Endothelial cell of umbilical vein (primary cell): ENCODE measurements around the gene ARFGAP3. TPM values are rescaled to one million over a fixed set of nuclear protein-coding genes. Genes with fewer than 3 reads are reported as not detected.

ENCODE experiments used
- BruUV-seq: library from RNA; stranded (reverse); fragments of 400-500 nt; replicated peaks from 2 replicates; lab custom pipeline; 2021; lab: Mats Ljungman, UMichigan
- CTCF ChIA-PET: fragments of 300-600, 350-600 bp; sonication (Branson Sonifier 250); formaldehyde crosslinking; loops from one replicate; lab custom pipeline; 2021; ENCODE audit warnings: antibody characterized with exemption, inconsistent platforms; lab: Charles Lee
- POLR2A ChIA-PET: fragments of 300-600, 350-600 bp; sonication (Branson Sonifier 250); formaldehyde crosslinking; loops from one replicate; lab custom pipeline; 2021; ENCODE audit warnings: antibody characterized with exemption, inconsistent platforms; lab: Charles Lee
- DNase-seq: peaks from one replicate; pipeline ENCODE4 v3.0.0-alpha.2; 2011; ENCODE audit warnings: low read depth, low spot score
- FAIRE-seq: peaks from 2 replicates; lab custom pipeline; 2011; peaks lifted over from hg19 to GRCh38; lab: Jason Lieb, UNC
- H2AFZ ChIP-seq: 2 replicates; pipeline ENCODE4 v1.6.0; 2012; ENCODE audit warnings: low read depth, low read length, control low read depth, inconsistent platforms
- H3K27ac ChIP-seq: 2 replicates; pipeline ENCODE4 v1.5.1; 2011; ENCODE audit warnings: low read depth, mild to moderate bottlenecking, control low read depth, low read length, moderate library complexity; ENCODE audit not compliant: insufficient read depth
- H3K27me3 ChIP-seq, 2 experiments: 2 replicates each; pipeline versions ENCODE4 v1.6.0 to v1.6.1; 2011; ENCODE audit warnings: low read length in 2 of 2, mixed read lengths in 1 of 2; ENCODE audit not compliant: control insufficient read depth in 2 of 2, insufficient read depth in 2 of 2
- H3K36me3 ChIP-seq, 2 experiments: 2 replicates in 1 of 2; 3 replicates in 1 of 2; pipeline ENCODE4 v1.5.1; 2011; ENCODE audit warnings: low read length in 2 of 2, mild to moderate bottlenecking in 1 of 2, moderate library complexity in 1 of 2; ENCODE audit not compliant: control insufficient read depth in 2 of 2, insufficient read depth in 2 of 2; ENCODE audit errors: extremely low read depth in 1 of 2
- H3K4me1 ChIP-seq: 3 replicates; pipeline ENCODE4 v1.5.1; 2011; ENCODE audit warnings: mild to moderate bottlenecking, low read length; ENCODE audit not compliant: control insufficient read depth, insufficient read depth; ENCODE audit errors: extremely low read depth
- H3K4me2 ChIP-seq: 2 replicates; pipeline ENCODE4 v1.6.1; 2011; ENCODE audit warnings: low read length, control low read depth, mixed read lengths; ENCODE audit not compliant: insufficient read depth
- H3K4me3 ChIP-seq, 3 experiments: fragments of 200-600 bp in 1 of 3; sonication (generic), shearing (Covaris generic) in 1 of 3; replicated peaks in 1 of 3; 2 replicates each; pipeline ENCODE4 v1.5.1; 2011 to 2016; ENCODE audit warnings: control low read depth in 3 of 3, low read length in 3 of 3, mild to moderate bottlenecking in 2 of 3, inconsistent platforms in 1 of 3, low read depth in 1 of 3, moderate library complexity in 1 of 3; ENCODE audit not compliant: insufficient read depth in 1 of 3
- H3K79me2 ChIP-seq: 2 replicates; pipeline ENCODE4 v1.6.0; 2012; ENCODE audit warnings: low read length, inconsistent platforms; ENCODE audit not compliant: control insufficient read depth, insufficient read depth
- H3K9ac ChIP-seq: replicated peaks from 2 replicates; pipeline ENCODE3; 2011; ENCODE audit warnings: low read length, control low read depth; ENCODE audit not compliant: insufficient read depth; ENCODE audit errors: extremely low read depth
- H3K9me1 ChIP-seq: replicated peaks from 3 replicates; pipeline ENCODE4 v1.6.0; 2011; ENCODE audit warnings: mild to moderate bottlenecking, low read length; ENCODE audit not compliant: control insufficient read depth, insufficient read depth; ENCODE audit errors: extremely low read depth
- H3K9me3 ChIP-seq: replicated peaks from 2 replicates; pipeline ENCODE4 v1.5.1; 2012; ENCODE audit warnings: low read length, inconsistent platforms; ENCODE audit not compliant: control insufficient read depth, insufficient read depth
- H4K20me1 ChIP-seq: replicated peaks from 2 replicates; pipeline ENCODE3; 2011; ENCODE audit warnings: mild to moderate bottlenecking, low read length; ENCODE audit not compliant: control insufficient read depth, insufficient read depth; ENCODE audit errors: extremely low read depth
- EZH2 ChIP-seq: IDR thresholded peaks from 2 replicates; pipeline ENCODE4 v1.6.1; 2012; ENCODE audit warnings: borderline replicate concordance, low read depth, mild to moderate bottlenecking, moderate library complexity, low read length, inconsistent platforms; ENCODE audit not compliant: severe bottlenecking
- FOS ChIP-seq: IDR thresholded peaks from 2 replicates; pipeline ENCODE4 v1.6.1; 2011; ENCODE audit warnings: mild to moderate bottlenecking, low read length, moderate library complexity, borderline replicate concordance; ENCODE audit not compliant: insufficient read depth
- GATA2 ChIP-seq: IDR thresholded peaks from 2 replicates; pipeline ENCODE4 v1.7.0; 2011; ENCODE audit warnings: low read depth, mild to moderate bottlenecking, moderate library complexity, mixed read lengths, low read length; ENCODE audit not compliant: insufficient read length, insufficient read depth
- JUN ChIP-seq: IDR thresholded peaks from 2 replicates; pipeline ENCODE4 v1.6.1; 2011; ENCODE audit warnings: borderline replicate concordance, low read depth; ENCODE audit not compliant: insufficient read length, insufficient read depth
- MYC ChIP-seq: IDR thresholded peaks from one replicate; pipeline ENCODE4 v1.6.1; 2011; ENCODE audit warnings: mild to moderate bottlenecking, low read depth, low read length
- POLR2A ChIP-seq: IDR thresholded peaks from 2 replicates; pipeline ENCODE4 v1.6.1; 2012; ENCODE audit warnings: low read depth, mild to moderate bottlenecking, control low read depth, low read length
- POLR2AphosphoS5 ChIP-seq: IDR thresholded peaks from 2 replicates; pipeline ENCODE4 v1.6.1; 2012; ENCODE audit warnings: low read depth, mild to moderate bottlenecking, control low read depth, low read length, moderate library complexity; ENCODE audit not compliant: insufficient read depth
- dilution Hi-C: fragments of 300-500 bp; cut with MboI; formaldehyde crosslinking; loops from one replicate; pipeline ENCODE4 v1.15.0; 2019; ENCODE audit warnings: low sequenced_read_pairs; ENCODE audit not compliant: extremely low pct_ligation_motif_present
- intact Hi-C: fragments of 100-400 bp; cut with micrococcal nuclease; formaldehyde crosslinking; loops from one replicate; pipeline ENCODE4 v1.10.0; 2022
- polyA plus RNA-seq, 4 experiments: library from polyadenylated mRNA; depleted of rRNA in 3 of 4; stranded (reverse) in 3 of 4; unstranded in 1 of 4; fragments of >200 nt; gene quantifications; 2 replicates each; pipeline versions ENCODE4 v1.2.1 to v1.2.3, GENCODE V29; 2011 to 2012; ENCODE audit warnings: missing spikeins in 1 of 4
- total RNA-seq: library from RNA; stranded (reverse); gene quantifications from 2 replicates; pipeline ENCODE4 v1.2.3, GENCODE V29; 2021
- TF ChIP-seq, protein P1 (sequence below), 2 donors: IDR thresholded peaks; 1 replicate in 1 of 2; 2 replicates in 1 of 2; pipeline ENCODE4 v1.5.1; 2011; ENCODE audit warnings: low read length in 2 of 2, mild to moderate bottlenecking in 2 of 2, moderate library complexity in 2 of 2, control low read depth in 1 of 2, inconsistent platforms in 1 of 2, low read depth in 1 of 2; ENCODE audit not compliant: insufficient read depth in 1 of 2; ENCODE audit errors: extremely low read depth in 1 of 2
- TF ChIP-seq, protein P2 (sequence below): IDR thresholded peaks from 2 replicates; pipeline ENCODE4 v1.6.1; 2011; ENCODE audit not compliant: insufficient read depth, insufficient read length

ARFGAP3 gene
- total and polyA plus RNA-seq, 2 donors (not counting 3 experiments of a cell fraction or from before 2014, with no cell fraction given): 29.1 to 33.4 TPM

DNA sequence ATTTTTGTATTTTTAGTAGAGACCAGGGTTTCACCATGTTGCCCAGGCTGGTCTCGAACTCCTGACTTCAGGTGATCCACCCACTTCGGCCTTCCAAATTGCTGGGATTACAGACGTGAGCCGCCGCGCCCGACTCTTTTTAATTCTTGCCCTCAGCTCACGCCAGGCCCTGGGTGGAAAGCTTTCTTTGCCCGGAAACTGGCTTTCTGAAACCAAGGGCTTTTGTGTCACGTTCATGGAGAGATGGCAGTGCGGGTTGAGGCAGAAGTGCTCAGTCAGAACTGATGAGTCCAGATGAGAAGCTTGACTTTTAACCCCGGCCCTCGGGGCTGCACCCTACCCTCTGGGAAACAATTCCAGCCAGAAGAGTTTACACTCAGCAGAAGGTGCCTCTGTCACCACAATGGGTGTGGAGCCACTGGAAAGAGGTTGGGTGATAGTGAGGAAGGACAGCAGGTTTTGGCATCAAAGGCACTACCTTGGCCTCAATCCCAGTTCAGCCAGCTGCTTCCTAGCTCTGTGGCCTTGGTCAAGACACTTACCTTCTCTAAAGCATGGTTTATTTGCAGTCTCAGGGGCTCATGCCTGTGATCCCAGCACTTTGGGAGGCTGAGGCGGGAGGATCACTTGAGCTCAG, 890 bp upstream of the ARFGAP3 start:
- no peaks in the 10 kb centered on the region for H3K9me3 ChIP-seq
- TF ChIP-seq POLR2AphosphoS5 (no peak), POLR2A (no peak), EZH2 (no peak), GATA2 (no peak), MYC (no peak), JUN (no peak), FOS (no peak)
- TF ChIP-seq, protein P1, sequence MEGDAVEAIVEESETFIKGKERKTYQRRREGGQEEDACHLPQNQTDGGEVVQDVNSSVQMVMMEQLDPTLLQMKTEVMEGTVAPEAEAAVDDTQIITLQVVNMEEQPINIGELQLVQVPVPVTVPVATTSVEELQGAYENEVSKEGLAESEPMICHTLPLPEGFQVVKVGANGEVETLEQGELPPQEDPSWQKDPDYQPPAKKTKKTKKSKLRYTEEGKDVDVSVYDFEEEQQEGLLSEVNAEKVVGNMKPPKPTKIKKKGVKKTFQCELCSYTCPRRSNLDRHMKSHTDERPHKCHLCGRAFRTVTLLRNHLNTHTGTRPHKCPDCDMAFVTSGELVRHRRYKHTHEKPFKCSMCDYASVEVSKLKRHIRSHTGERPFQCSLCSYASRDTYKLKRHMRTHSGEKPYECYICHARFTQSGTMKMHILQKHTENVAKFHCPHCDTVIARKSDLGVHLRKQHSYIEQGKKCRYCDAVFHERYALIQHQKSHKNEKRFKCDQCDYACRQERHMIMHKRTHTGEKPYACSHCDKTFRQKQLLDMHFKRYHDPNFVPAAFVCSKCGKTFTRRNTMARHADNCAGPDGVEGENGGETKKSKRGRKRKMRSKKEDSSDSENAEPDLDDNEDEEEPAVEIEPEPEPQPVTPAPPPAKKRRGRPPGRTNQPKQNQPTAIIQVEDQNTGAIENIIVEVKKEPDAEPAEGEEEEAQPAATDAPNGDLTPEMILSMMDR (IDR thresholded peaks at IDR 0.05; ENCODE audit: extremely low read depth in 1 of 2, insufficient read depth in 1 of 2, low read depth in 1 of 2, low read length in 2 of 2): no peak
- TF ChIP-seq, protein P2, sequence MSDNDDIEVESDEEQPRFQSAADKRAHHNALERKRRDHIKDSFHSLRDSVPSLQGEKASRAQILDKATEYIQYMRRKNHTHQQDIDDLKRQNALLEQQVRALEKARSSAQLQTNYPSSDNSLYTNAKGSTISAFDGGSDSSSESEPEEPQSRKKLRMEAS: no peak
- intact Hi-C loops (loop anchor here (5.0 kb wide), 1 partner anchor 196 kb away; no protein-coding TSS in a partner anchor), dilution Hi-C loops (no loop called here)
- no peaks in the 10 kb centered on the region for H3K36me3 ChIP-seq
- CTCF ChIA-PET: interaction anchor here (1.0 to 3.6 kb wide), 2 partner anchors 10 to 147 kb away, joined by 3 to 21 read pairs; no protein-coding TSS in a partner anchor
- no peak overlapping the region for H3K4me3 ChIP-seq
- POLR2A ChIA-PET: interaction anchor here (1.2 kb wide), 1 partner anchor 157 kb away, joined by 5 read pairs; the partner anchor contains the start of gene PACSIN2
- no peak overlapping the region for H3K27ac ChIP-seq
- H4K20me1 ChIP-seq: no peaks in the 10 kb centered on the region
- H3K79me2 ChIP-seq: peaks cover 13% of the 10 kb centered on the region
- H2AFZ ChIP-seq: no peak overlapping the region
- peaks cover 2% of the 10 kb centered on the region for H3K4me1 ChIP-seq
- no peaks in the 10 kb centered on the region for H3K9me1 ChIP-seq
- DNase-seq: no peak
- H3K9ac ChIP-seq: no peak overlapping the region
- BruUV-seq: no TSS peak
- no peak for FAIRE-seq
- H3K27me3 ChIP-seq: no peaks in the 10 kb centered on the region
- no peak overlapping the region for H3K4me2 ChIP-seq
